BLaER1 (cell line): ENCODE data around the gene ACTN4.

ENCODE experiments used
- H3K27ac ChIP-seq: shearing (Covaris generic); formaldehyde crosslinking; 2 replicates; pipeline ENCODE4 v1.8.1; 2022
- H3K27me3 ChIP-seq: shearing (Covaris generic); formaldehyde crosslinking; 2 replicates; pipeline ENCODE4 v1.8.1; 2022
- H3K36me3 ChIP-seq: shearing (Covaris generic); formaldehyde crosslinking; 2 replicates; pipeline ENCODE4 v1.8.1; 2022
- H3K4me1 ChIP-seq: shearing (Covaris generic); formaldehyde crosslinking; 2 replicates; pipeline ENCODE4 v1.8.1; 2022
- H3K4me2 ChIP-seq: shearing (Covaris generic); formaldehyde crosslinking; 2 replicates; pipeline ENCODE4 v1.8.1; 2022
- H3K4me3 ChIP-seq: shearing (Covaris generic); formaldehyde crosslinking; 2 replicates; pipeline ENCODE4 v1.8.1; 2022
- H3K9ac ChIP-seq: shearing (Covaris generic); formaldehyde crosslinking; 2 replicates; pipeline ENCODE4 v1.8.1; 2022
- H3K9me3 ChIP-seq: shearing (Covaris generic); formaldehyde crosslinking; 2 replicates; pipeline ENCODE4 v1.8.1; 2022
- H4K20me1 ChIP-seq: shearing (Covaris generic); formaldehyde crosslinking; 2 replicates; pipeline ENCODE4 v1.8.1; 2022
- Cebpa-rat ChIP-seq: shearing (Covaris generic); IDR thresholded peaks from 2 replicates; pipeline ENCODE4 v1.8.1; 2022

The ACTN4 gene

DNA sequence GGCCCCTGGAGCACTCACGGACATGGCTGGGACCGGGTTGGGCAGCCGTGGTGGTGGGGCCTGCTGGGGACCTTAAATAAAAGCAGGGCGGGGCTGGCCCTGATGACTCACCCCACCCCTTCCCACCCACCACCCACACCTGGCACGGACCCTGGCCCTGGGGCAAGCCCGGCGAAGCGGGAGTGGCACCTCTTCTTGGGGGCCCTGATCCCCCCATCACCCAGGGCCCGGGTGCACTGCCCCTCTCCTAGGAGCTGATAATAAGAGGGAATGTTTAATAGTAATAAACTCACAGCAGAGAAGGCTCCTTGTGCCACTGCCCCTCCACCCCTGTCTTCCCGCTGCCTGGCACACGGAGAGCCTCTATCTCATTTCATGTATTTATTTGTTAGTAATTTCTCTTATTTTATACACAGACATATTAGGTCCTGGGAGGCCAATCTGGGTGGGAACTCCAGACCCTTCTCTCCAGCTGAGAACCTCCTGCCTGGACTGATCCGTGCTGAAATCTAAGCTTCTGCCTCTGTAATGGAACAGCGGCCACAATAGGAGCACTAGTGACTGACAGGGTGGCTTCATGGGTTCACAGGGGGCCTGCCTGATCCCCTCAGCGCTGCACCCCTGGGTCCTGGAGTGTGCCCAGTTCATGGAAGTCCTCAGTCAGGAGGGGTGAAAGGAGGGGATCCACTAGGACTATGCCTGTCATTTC lies 126.2 kb downstream of the ACTN4 start, which contains the start of gene LGALS7:
TSS of gene LGALS7 (minus strand) at position 49 of the 709 bp plus-strand sequence. CDS start at position 24, 25 bp downstream.
- Histone ChIP-seq H3K36me3 (no peaks in the 10 kb centered on the region), H4K20me1 (no peaks in the 10 kb centered on the region), H3K9me3 (no peaks in the 10 kb centered on the region), H3K4me2 (no peak within 1 kb of the TSS), H3K4me3 (no peak within 1 kb of the TSS), H3K27me3 (0 out of 2 replicates have a peak, but pooled peaks cover 3% of the 10 kb centered on the region), H3K4me1 (peaks cover 23% of the 10 kb centered on the region), H3K27ac (no peak within 1 kb of the TSS), H3K9ac (no peak within 1 kb of the TSS)
- no peak for TF ChIP-seq Cebpa-rat

- Histone ChIP-seq H3K4me2 (no peak overlapping the region), H3K4me3 (no peak overlapping the region), H3K27me3 (0 out of 2 replicates have a peak, but pooled peaks cover 3% of the 10 kb centered on the region), H4K20me1 (no peaks in the 10 kb centered on the region), H3K9me3 (no peaks in the 10 kb centered on the region), H3K9ac (no peak overlapping the region), H3K27ac (no peak overlapping the region), H3K36me3 (no peaks in the 10 kb centered on the region), H3K4me1 (peaks cover 18% of the 10 kb centered on the region)
- TF ChIP-seq Cebpa-rat: no peak
Measured at GRCh38 chr19:38774181-38774950, 126.9 kb downstream of the ACTN4 start.

DNA sequence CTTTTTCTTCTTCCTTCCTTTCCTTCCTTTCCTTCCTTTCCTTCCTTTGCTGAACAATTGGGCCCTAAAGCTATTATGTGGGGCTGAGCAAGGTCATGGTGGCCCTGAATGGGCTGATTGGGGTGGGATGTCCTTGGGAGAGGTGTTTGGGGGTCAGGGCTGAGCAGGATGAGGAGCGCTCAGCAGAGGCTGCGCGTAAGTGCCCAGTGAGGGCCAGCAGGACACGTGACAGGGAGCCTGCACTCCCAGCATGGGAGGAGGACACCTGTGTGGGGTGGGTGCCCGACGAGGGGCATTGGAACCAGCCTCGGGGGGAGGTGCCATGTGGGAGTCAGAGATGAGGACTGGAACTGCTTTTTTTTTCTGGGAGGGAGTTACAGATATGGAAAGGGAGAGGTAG lies 131.3 kb downstream of the ACTN4 start:
- TF ChIP-seq Cebpa-rat: no peak

GRCh38 chr19:38780443-38780842 lies 133.0 kb downstream of the ACTN4 start:
- Histone ChIP-seq H3K9me3 (no peaks in the 10 kb centered on the region), H3K9ac (no peak overlapping the region), H3K27me3 (no peaks in the 10 kb centered on the region), H3K27ac (no peak overlapping the region), H3K4me1 (peaks cover 28% of the 10 kb centered on the region), H4K20me1 (no peaks in the 10 kb centered on the region), H3K4me2 (no peak overlapping the region), H3K36me3 (no peaks in the 10 kb centered on the region), H3K4me3 (no peak overlapping the region)
- no peak for TF ChIP-seq Cebpa-rat

More for the DNA sequence above, 131.3 kb downstream of the ACTN4 start:
- no peaks in the 10 kb centered on the region for H3K9me3 ChIP-seq
- H3K4me1 ChIP-seq: peaks cover 28% of the 10 kb centered on the region
- H4K20me1 ChIP-seq: no peaks in the 10 kb centered on the region
- H3K36me3 ChIP-seq: no peaks in the 10 kb centered on the region
- no peak overlapping the region for H3K9ac ChIP-seq
- H3K27ac ChIP-seq: no peak overlapping the region
- H3K27me3 ChIP-seq: no peaks in the 10 kb centered on the region
- no peak overlapping the region for H3K4me2 ChIP-seq
- H3K4me3 ChIP-seq: no peak overlapping the region

DNA sequence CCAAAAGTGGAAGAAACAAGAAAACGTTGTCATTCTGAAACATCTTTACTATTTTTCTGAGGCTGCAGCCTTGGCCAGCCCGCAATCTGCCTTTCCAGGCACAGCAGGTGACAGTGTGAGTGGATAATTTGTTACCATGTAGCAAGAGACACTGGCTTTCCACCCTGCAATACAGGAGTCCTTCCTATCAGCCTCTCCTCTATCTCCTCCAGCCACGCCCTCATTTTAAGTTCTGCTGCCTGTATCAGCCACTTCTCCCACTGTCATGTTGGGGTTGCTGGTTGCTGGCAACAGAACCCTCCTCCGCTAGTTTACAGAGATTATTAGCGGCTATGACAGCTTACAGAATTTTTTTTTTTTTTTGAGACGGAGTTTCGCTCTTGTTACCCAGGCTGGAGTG lies 133.6 kb downstream of the ACTN4 start:
- Histone ChIP-seq H3K4me2 (no peak overlapping the region), H3K4me3 (no peak overlapping the region)
- no peak for TF ChIP-seq Cebpa-rat

More for the DNA sequence above, 133.6 kb downstream of the ACTN4 start:
- H3K36me3 ChIP-seq: no peaks in the 10 kb centered on the region
- H3K9me3 ChIP-seq: no peaks in the 10 kb centered on the region
- H4K20me1 ChIP-seq: no peaks in the 10 kb centered on the region
- H3K27ac ChIP-seq: no peak overlapping the region
- H3K9ac ChIP-seq: no peak overlapping the region
- H3K27me3 ChIP-seq: no peaks in the 10 kb centered on the region
- H3K4me1 ChIP-seq: peaks cover 28% of the 10 kb centered on the region
